Measurements from ENCODE around the gene TENT5C.
A peak's percentile ranks its signal among the peaks of the same experiment; 100 is the strongest.

Gene TENT5C

DNA sequence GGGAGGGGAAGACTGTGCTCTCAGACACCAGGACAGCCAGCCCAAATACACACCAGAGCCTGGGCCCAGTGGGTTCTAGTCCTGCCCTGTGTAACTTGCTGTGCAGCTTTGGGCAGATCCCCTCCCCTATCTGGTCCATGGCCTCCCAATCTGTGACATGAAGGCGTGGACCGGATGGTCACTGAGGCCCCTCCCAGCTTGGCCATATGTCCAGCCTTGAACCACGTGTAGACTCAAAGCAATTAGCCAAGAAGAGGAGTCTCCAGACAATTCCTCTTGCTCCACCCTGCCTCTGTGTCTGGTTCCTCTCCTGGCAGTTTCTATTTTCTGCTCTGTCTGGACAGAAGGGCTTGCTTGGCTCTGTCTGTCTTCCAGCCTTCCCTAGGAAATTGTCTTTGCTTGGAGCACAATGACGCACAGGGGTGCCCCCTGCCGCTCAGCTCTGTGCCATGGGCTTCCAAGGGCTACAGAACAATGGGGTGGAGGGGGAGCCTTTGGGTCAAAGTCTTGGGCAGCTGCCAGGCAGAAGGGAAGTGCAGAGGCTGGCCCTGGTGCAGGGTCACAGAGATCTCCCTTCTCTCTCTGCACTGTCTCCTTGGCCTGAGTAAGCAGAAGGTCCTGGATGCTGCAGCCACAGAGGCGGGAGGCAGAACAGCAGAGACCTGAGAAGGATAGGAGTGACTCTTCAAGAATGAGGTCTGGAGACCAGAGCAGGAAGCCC is 66.1 kb downstream of the TENT5C start:
- no peak for DNase-seq (ENCODE audit: low spot score in 2 of 2)
- Mint-ChIP-seq H3K36me3 (no peaks in the 10 kb centered on the region), H3K4me1 (peaks cover 37% of the 10 kb centered on the region), H3K9me3 (no peaks in the 10 kb centered on the region), H3K4me3 (no peak overlapping the region), H3K27ac (no peak overlapping the region)
- no peak for ATAC-seq

DNA sequence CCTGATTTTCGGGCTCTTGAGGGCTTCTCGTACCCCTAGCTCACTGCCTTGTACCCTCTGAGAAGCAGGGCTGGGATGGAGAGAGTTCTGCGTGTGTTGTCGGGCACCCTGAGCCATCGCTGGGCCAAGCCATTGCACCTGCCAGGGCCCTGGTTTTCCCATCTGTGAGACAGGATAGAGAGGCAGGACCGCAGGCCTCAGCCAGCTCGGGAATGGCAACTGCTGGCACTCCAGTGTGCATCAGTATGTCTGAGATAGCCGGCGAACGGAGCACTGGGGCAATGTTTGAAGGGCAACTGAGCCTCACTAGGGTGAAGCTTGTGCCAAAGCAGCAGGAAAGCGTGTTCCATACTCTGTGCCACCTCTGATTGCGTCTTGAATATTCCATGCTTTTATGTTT is 66.9 kb downstream of the TENT5C start:
- H3K9me3 Mint-ChIP-seq: no peaks in the 10 kb centered on the region
- no peak overlapping the region for H3K27ac Mint-ChIP-seq
- peaks cover 33% of the 10 kb centered on the region for H3K4me1 Mint-ChIP-seq
- H3K36me3 Mint-ChIP-seq: no peaks in the 10 kb centered on the region
- no peak for DNase-seq (ENCODE audit: low spot score in 2 of 2)
- no peak for ATAC-seq
- no peak overlapping the region for H3K4me3 Mint-ChIP-seq

DNA sequence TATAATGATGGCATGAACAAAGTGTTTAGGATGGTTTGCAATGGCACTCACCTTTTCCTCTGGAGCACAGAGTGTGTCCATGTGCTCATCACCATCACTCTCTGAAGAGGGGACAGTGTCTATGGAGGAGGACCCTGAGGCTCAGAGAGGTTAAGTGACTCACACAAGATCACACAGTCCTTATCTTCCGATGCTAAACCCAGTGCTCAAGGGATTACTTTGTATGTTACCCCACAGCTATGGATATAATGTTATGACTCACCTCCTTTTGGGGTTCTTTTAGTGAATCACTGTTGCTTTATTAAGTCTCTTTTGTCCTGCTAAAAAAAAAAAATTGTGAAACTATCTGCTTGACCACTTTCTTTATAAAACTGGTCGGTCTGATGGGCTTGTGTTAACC is 67.6 kb downstream of the TENT5C start:
- ATAC-seq (peak; percentile 88), DNase-seq (ENCODE audit: low spot score in 2 of 2) (no peak)
- H3K4me1 Mint-ChIP-seq: peaks cover 29% of the 10 kb centered on the region
- H3K9me3 Mint-ChIP-seq: no peaks in the 10 kb centered on the region
- H3K36me3 Mint-ChIP-seq: no peaks in the 10 kb centered on the region
- H3K27ac Mint-ChIP-seq: peak overlapping the region; percentile 48
- no peak overlapping the region for H3K4me3 Mint-ChIP-seq

DNA sequence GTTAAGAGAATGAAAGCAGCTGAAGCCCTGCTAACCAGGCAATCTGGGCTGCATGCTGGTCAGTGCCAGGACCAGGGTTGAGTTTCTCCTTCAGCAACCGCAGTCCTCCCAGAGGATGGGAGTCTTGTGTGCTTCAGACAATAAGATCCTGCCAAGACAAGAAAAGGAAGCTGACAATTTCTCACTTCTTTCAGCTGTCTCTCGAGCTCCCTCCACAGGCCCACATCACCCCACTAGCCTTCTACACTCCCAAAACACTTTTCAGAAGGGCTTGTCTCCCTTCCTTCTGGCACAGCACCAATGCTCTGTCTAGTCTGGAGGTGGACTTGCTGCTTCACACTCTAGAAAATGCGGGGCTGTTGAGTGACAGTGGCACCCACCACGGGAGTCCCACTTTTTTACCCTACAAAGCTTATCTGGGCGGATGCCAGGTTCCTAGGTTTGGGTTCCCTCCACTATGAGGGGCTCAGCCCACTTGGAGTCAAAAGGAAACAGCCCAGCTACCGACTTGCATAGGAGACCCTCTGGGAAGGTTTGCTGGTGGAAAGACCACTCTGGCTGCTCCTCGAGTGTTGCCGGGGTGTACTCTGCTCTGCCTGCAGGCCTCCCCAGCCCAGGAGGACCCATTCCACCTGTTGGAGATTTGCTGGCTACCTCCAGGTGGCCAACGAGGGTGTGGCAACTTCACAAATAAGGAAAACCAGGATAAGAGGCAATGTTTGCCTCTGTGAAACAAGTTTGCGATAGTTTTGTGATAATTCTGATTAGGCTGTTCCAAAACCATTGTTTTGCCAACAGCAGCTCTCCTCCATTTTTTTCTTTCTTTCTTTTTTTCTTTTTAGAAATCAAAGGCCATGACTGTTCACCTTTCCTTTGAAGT is 68.9 kb downstream of the TENT5C start:
- H3K9me3 Mint-ChIP-seq: no peaks in the 10 kb centered on the region
- ATAC-seq: peak; percentile 75
- DNase-seq (ENCODE audit: low spot score in 2 of 2): peak in 1 of 2 donors; percentile 67
- no peak overlapping the region for H3K4me3 Mint-ChIP-seq
- H3K27ac Mint-ChIP-seq: peak overlapping the region; percentile 48
- no peaks in the 10 kb centered on the region for H3K36me3 Mint-ChIP-seq
- peaks cover 29% of the 10 kb centered on the region for H3K4me1 Mint-ChIP-seq

DNA sequence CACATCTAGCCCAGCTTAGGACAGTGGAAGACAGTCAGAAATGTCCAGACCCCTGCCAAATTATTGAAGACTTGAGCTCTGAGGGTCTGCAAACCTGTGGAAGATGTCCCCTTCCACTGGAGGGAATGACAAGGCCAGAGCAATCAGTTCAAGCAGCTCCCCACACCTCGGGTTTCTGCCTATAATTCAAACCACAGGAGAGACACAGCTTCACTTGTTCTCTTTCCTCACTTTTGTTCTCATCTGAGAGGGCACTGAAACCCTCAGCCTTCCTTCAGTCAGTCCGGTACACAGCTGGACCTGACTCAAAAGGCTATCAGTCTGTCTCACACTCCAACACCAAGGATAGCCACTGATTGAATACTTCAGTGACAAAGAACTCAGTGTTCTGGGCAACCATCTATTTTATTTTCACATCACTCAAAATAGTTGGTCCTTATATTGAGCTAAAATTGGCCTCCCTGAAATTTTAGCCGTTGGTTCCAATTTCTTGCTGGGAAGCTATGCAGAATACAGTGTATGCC is 70.1 kb downstream of the TENT5C start:
- ATAC-seq (no peak), DNase-seq (ENCODE audit: low spot score in 2 of 2) (no peak)
- H3K27ac Mint-ChIP-seq: no peak overlapping the region
- H3K9me3 Mint-ChIP-seq: no peaks in the 10 kb centered on the region
- H3K4me1 Mint-ChIP-seq: peaks cover 29% of the 10 kb centered on the region
- no peaks in the 10 kb centered on the region for H3K36me3 Mint-ChIP-seq
- no peak overlapping the region for H3K4me3 Mint-ChIP-seq

DNA sequence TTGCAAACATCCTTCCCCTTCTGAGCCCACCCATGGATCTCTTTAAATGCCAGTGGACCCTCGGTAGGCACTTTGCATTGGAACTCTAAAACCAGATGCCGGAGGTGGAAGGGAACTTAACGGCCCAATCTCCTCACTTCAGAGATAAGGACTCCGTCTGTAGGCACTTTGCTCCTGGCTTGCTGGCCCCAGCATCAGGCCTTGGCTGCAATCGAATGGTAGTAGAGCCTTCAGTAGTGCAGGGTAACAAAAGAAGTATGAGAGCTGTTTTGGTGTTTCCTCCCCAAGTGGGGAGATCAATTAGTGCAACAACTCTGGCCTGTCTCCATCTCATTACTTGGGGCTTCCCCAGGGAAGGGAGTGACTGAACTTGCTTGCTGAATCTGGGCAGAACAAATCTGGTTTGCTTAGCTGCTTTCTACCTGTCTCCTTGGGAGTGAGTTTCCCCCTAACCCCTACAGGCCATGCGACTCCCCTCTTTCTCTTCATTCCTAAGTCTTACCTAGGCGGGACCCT is 70.8 kb downstream of the TENT5C start:
- Mint-ChIP-seq H3K4me1 (peaks cover 28% of the 10 kb centered on the region), H3K27ac (no peak overlapping the region)

More for the DNA sequence above, 70.8 kb downstream of the TENT5C start:
- no peak for ATAC-seq
- no peak for DNase-seq (ENCODE audit: low spot score in 2 of 2)
- H3K4me3 Mint-ChIP-seq: no peak overlapping the region
- H3K9me3 Mint-ChIP-seq: no peaks in the 10 kb centered on the region
- H3K36me3 Mint-ChIP-seq: no peaks in the 10 kb centered on the region
